LNCAP (cell line): ENCODE measurements around the gene BRD1.

Experiments
- TF ChIP-seq, protein P1 (sequence below): fragments of 450-650 bp; IDR thresholded peaks from 2 replicates; pipeline ENCODE4 v1.5.1; 2017; ENCODE audit warnings: mild to moderate bottlenecking

Gene BRD1

DNA sequence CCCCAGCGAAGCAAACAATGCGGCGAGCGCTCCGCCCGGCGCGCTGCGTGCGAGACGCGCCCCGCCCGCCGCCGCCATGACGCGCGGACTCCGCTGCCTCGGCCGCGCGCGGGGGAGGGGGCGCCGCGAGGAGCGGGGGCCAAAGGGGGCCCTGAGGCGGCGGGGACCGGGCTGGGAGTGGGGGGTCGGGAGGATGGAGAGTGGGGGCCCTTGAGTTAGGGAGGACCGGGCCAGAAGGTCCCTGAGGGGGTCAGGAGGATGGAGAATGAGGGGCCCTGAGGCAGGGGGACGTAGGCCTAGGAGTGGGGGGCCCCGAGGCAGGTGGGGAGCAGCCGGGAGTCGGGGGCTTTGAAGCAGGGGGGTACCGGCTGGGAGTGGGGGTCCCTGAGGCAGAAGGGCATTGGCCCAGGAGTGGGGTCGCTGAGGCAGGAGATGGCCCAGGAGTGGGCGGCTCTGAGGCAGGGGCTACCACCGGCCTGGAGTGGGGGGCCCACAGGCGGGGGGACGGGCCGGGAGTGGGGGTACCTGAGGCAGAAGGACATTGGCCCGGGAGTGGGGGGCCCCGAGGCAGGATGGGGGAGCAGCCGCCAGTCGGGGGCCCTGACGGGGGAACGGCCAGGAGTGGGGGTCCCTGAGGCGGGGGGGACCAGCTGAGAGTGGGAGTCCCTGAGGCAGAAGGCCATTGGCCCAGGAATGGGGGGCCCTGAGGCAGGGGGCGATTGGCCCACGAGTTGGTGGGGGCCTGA lies at the start of gene BRD1:
TSS of gene BRD1 (minus strand) at position 21 of the 746 bp plus-strand sequence. CDS start 3,556 bp downstream, outside the sequence.
- TF ChIP-seq, protein P1, sequence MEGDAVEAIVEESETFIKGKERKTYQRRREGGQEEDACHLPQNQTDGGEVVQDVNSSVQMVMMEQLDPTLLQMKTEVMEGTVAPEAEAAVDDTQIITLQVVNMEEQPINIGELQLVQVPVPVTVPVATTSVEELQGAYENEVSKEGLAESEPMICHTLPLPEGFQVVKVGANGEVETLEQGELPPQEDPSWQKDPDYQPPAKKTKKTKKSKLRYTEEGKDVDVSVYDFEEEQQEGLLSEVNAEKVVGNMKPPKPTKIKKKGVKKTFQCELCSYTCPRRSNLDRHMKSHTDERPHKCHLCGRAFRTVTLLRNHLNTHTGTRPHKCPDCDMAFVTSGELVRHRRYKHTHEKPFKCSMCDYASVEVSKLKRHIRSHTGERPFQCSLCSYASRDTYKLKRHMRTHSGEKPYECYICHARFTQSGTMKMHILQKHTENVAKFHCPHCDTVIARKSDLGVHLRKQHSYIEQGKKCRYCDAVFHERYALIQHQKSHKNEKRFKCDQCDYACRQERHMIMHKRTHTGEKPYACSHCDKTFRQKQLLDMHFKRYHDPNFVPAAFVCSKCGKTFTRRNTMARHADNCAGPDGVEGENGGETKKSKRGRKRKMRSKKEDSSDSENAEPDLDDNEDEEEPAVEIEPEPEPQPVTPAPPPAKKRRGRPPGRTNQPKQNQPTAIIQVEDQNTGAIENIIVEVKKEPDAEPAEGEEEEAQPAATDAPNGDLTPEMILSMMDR: no peak

DNA sequence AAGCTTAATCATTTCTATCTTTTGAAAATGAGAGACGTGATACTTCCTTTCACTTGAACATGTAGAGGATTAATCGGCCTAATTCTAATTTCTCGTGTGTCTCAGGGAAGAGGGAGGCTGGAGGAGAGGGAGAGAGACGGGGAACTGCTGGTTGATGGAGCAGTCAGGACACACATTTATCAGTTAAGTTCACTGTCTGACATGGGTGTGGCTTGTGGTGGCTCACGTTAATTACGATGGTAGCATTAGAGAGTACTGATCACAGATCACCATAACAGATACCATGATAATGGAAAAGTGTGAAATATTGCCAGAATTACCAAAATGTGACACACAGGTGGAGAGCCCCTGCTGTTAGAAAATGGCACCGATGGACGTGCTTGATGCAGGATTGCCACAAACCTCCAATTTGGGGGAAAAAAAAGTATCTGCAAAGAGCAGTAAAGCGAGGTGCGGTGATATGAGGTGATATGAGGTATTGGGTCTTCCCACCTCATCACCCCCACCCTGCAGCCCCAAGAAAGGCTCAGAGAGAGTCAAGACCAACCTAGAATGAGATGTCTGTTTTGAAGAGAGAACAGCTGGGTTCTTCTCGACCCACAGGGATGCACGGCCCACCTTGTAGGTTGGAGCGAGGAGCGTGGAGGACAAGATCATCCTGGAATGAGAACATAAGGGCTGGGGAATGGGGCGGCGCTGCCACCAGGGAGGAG lies 45.7 kb upstream of the BRD1 start:
- TF ChIP-seq, protein P1: no peak

DNA sequence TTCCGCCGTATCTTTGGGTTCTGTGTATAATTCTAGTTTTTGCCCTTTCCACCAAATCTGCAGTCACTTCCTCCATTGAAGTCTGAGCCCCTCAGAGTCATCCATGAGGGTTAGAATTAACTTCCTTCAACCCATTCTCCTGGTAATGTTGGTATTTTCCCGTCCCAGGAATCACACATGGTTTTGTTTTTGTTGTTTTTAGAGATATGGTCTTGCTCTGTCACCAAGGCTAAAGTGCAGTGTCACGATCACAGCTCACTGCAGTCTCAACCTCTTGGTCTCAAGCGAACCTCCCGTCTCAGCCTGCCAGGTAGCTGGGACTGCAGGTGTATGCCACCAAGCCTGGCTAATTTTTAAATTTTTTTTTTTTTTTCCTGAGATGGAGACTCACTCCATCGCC lies 44.7 kb upstream of the BRD1 start:
- TF ChIP-seq, protein P1: no peak

DNA sequence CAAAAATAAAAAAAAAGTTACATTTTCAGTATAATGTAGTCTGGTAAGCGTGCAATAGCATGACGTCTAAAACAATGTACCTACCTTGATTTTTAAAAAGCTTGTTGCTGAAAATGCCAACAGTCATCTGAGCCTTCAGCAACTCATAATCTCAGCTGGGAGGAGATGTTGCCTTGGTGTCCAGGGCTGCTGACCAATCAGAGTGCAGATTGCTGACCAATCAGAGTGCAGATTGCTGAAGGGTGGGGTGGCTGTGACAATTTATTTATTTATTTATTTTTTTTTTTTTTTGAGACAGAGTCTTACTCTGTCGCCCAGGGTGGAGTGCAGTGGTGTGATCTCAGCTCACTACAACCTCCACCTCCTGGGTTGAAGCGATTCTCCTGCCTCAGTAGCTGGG lies 43.8 kb upstream of the BRD1 start:
- TF ChIP-seq, protein P1: no peak

DNA sequence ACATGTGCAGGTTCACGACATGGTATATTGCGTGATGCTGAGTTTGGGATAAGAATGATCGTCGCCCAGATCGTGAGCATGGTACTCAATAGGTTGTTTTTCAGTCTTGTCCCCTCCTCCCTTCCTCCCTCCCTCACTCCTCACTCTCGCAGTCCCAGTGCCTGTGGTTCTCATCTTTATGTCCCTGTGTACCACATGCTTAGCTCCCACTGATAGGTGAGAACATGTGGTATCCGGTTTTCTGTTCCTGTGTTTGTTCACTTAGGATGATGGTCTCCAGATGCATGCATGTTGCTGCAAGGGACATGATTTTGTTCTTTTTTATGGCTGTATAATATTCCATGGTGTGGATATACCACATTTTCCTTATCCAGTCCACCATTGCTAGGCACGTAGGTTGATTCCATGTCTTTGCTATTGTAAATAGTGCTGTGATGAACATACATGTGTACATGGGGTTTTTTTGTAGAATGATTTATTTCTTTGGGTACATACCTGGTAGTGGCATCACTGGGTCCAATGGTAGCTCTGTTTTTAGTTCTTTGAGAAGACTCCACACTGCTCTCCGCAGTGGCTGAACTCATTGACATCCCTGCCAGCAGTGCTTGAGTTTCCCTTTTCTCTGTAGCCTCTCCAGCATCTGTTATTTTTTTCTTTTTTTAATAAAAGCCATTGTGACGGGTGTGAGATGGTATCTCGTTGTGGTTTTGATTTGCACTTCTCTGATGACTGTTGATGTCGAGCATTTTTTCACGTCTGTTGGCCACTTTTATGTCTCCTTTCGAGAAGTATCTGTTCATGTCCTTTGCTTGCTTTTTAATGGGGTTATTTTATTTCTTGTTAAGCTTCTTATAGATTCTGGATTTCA lies 42.4 kb upstream of the BRD1 start:
- TF ChIP-seq, protein P1: no peak

DNA sequence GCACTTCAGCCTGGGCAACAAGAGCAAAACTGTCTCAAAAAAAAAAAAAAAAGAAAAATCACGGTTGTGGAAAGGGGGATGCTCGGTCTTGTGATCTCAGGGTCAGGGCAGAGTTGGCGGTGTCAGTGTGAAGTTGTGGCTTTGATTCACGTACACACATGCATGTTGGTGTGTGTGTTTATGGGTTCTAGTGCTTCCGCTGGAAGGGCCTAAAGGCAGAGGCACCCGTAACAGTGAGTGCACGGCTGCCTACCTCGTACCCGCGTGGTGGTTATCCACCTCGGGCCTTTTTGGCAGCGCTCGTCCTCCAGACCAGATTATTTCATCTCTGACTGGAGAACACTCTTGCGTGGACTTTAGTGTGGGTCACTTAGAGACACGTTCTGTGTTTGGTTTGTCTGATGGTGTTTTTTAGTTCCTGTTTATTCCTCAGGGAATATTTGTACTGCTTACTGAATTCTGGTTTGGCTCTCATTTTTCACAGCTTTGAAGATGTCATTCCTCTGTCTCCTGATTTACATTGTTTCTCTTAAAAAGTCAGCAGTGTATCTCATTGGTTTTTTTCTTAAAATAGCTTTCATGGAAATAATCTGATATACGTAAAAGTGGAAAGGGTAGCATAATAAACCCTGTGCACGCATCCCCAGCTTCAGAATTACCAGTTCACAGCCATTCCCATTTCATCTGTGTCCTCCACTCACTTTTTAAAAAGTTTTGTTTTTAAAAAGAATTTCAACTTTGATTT lies 41.6 kb upstream of the BRD1 start:
- TF ChIP-seq, protein P1: no peak
